Measurements from ENCODE around the gene AXIN1.

AXIN1 gene

DNA sequence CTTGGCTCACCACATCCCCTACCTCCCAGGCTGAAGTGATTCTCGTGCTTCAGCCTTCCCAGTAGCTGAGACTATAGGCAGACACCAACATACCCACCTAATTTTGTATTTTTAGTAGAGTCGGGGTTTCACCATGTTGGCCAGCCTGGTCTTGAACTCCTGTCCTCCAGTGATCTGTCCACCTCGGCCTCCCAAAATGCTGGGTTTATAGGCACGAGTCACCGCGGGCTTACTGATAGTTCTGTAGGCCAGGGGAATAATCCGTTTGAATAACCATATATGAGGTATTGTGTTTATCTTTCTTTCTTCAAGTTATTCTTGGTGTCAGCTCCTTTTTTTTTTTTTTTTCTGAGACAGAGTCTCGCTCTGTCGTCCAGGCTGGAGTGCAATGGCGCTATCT, 110.2 kb downstream of the AXIN1 start:
- no peak for DNase-seq (ENCODE audit: low read depth in 2 of 2)

DNA sequence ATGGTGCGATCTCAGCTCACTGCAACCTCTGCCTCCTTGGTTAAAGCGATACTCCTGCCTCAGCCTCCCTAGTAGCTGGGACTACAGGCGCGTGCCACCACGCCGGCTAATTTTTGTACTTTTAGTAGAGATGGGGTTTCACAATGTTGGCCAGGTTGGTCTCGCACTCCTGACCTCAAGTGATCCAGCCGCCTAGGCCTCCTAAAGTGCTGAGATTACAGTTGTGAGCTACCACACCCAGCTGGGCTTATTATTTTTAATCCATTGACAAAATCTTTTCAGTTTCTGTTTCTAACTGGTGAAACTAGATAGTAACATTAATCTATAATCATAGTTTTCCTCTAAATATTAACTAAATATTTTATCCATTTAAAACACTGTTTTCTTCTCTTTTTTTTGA, 112.0 kb downstream of the AXIN1 start:
- DNase-seq (ENCODE audit: low read depth in 2 of 2): no peak

DNA sequence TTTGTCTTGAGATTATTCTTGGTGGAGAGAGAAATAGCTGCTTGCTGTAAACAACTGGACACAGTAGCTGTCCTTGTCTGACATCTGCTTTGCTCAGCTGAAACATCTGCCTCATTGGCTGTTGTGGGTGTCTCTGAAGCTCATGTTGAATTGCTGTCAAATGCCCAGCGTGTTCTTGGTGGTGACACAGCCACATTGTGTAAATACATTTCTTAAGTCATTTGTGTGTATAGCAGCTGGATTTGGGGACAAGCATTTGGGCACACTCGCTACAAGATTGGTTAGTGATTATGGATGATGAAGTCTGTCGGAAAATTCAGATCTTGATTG, 112.6 kb downstream of the AXIN1 start:
- DNase-seq (ENCODE audit: low read depth in 2 of 2): no peak
